Osteoblast (primary cell): ENCODE data around the gene ARHGAP6. TPM values are rescaled to one million over a fixed set of nuclear protein-coding genes. Genes with fewer than 3 reads are reported as not detected.
"Not testable (repeated sequence)": the region's sequence is repeated elsewhere in the genome, so short reads cannot be mapped to it uniquely, and the experiment has no call there.

Experiments used
- DNase-seq: peaks from one replicate; pipeline ENCODE4 v3.0.0; 2011; ENCODE audit warnings: low spot score, mixed read lengths; ENCODE audit not compliant: insufficient read length; ENCODE audit errors: missing footprints
- H2AFZ ChIP-seq: 2 replicates; pipeline ENCODE4 v1.6.0; 2011; ENCODE audit warnings: mild to moderate bottlenecking, low read length
- H3K27ac ChIP-seq: 2 replicates; pipeline ENCODE4 v1.5.1; 2011; ENCODE audit warnings: mild to moderate bottlenecking, low read depth, low read length, moderate library complexity
- H3K27me3 ChIP-seq: 2 replicates; pipeline ENCODE4 v1.6.0; 2012; ENCODE audit warnings: mild to moderate bottlenecking, control low read depth, inconsistent platforms, low read length, moderate library complexity; ENCODE audit not compliant: insufficient read depth
- H3K36me3 ChIP-seq: 2 replicates; pipeline ENCODE4 v1.5.1; 2011; ENCODE audit warnings: mild to moderate bottlenecking, low read length, control low read depth, moderate library complexity; ENCODE audit not compliant: insufficient read depth
- H3K4me1 ChIP-seq: 2 replicates; pipeline ENCODE4 v1.5.1; 2011; ENCODE audit warnings: mild to moderate bottlenecking, low read length, control low read depth, moderate library complexity; ENCODE audit not compliant: insufficient read depth
- H3K4me2 ChIP-seq: 2 replicates; pipeline ENCODE4 v1.6.0; 2011; ENCODE audit warnings: mild to moderate bottlenecking, low read length; ENCODE audit not compliant: insufficient read depth
- H3K4me3 ChIP-seq: fragments of 200-600 bp; sonication (generic); 3 replicates; pipeline ENCODE4 v1.5.1; 2012; ENCODE audit warnings: mild to moderate bottlenecking, low read length, inconsistent platforms; ENCODE audit not compliant: insufficient read depth
- H3K79me2 ChIP-seq: 2 replicates; pipeline ENCODE4 v1.6.0; 2012; ENCODE audit warnings: mild to moderate bottlenecking, low read length, control low read depth, inconsistent platforms; ENCODE audit not compliant: insufficient read depth
- H3K9me3 ChIP-seq: 2 replicates; pipeline ENCODE4 v1.5.1; 2011; ENCODE audit warnings: low read depth, low read length, control low read depth
- H4K20me1 ChIP-seq: 2 replicates; pipeline ENCODE4 v1.6.0; 2012; ENCODE audit warnings: mild to moderate bottlenecking, low read length, control low read depth; ENCODE audit not compliant: insufficient read depth
- total RNA-seq: library from RNA; depleted of rRNA; stranded (reverse); fragments of >200 nt; gene quantifications from 2 replicates; pipeline ENCODE4 v1.2.3, GENCODE V29; 2012
- TF ChIP-seq, protein P1 (sequence below): IDR thresholded peaks from 2 replicates; pipeline ENCODE4 v1.5.1; 2011; ENCODE audit warnings: mild to moderate bottlenecking, low read depth, low read length, moderate library complexity; ENCODE audit errors: extremely low read depth

Gene ARHGAP6
- total RNA-seq, 1 donor = 2.2 TPM

DNA sequence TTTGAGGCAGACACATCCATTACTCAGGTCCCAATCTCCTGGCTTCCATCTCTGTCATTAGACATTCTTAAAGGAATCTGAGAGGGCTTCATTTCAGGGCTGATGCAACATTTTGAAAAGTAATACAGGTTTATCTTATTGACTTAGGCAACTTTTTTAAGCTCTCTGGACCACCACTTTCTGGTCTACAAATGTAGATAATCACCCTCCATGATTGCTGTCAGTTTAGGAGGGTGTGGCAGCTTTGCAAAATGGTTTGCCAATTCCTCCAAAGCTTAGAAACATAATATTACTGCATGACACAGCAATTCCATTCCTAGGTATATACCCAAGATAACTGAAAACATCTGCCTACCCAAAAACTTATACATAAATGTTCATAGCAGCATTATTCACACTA, 77.6 kb downstream of the ARHGAP6 start:
- no peak overlapping the region for H3K27ac ChIP-seq
- H3K4me2 ChIP-seq = no peak overlapping the region
- H4K20me1 ChIP-seq = no peaks in the 10 kb centered on the region
- no peak overlapping the region for H2AFZ ChIP-seq
- DNase-seq = no peak
- H3K9me3 ChIP-seq = no peaks in the 10 kb centered on the region
- no peaks in the 10 kb centered on the region for H3K27me3 ChIP-seq
- no peaks in the 10 kb centered on the region for H3K36me3 ChIP-seq
- H3K79me2 ChIP-seq = no peaks in the 10 kb centered on the region
- no peaks in the 10 kb centered on the region for H3K4me1 ChIP-seq
- H3K4me3 ChIP-seq = no peak overlapping the region
- TF ChIP-seq, protein P1, sequence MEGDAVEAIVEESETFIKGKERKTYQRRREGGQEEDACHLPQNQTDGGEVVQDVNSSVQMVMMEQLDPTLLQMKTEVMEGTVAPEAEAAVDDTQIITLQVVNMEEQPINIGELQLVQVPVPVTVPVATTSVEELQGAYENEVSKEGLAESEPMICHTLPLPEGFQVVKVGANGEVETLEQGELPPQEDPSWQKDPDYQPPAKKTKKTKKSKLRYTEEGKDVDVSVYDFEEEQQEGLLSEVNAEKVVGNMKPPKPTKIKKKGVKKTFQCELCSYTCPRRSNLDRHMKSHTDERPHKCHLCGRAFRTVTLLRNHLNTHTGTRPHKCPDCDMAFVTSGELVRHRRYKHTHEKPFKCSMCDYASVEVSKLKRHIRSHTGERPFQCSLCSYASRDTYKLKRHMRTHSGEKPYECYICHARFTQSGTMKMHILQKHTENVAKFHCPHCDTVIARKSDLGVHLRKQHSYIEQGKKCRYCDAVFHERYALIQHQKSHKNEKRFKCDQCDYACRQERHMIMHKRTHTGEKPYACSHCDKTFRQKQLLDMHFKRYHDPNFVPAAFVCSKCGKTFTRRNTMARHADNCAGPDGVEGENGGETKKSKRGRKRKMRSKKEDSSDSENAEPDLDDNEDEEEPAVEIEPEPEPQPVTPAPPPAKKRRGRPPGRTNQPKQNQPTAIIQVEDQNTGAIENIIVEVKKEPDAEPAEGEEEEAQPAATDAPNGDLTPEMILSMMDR = no peak

- no peaks in the 10 kb centered on the region for H3K36me3 ChIP-seq
These were observed 80.5 kb downstream of the ARHGAP6 start for GRCh38 chrX:11585174-11585573.

GRCh38 chrX:11580789-11581188, 84.9 kb downstream of the ARHGAP6 start:
- Histone ChIP-seq H3K27ac (no peak overlapping the region), H3K27me3 (no peaks in the 10 kb centered on the region), H3K9me3 (no peaks in the 10 kb centered on the region), H4K20me1 (no peaks in the 10 kb centered on the region), H3K4me2 (no peak overlapping the region), H2AFZ (no peak overlapping the region), H3K36me3 (no peaks in the 10 kb centered on the region), H3K4me1 (no peaks in the 10 kb centered on the region), H3K79me2 (no peaks in the 10 kb centered on the region), H3K4me3 (no peak overlapping the region)
- TF ChIP-seq, protein P1 = no peak
- DNase-seq = no peak

More at GRCh38 chrX:11585174-11585573, 80.5 kb downstream of the ARHGAP6 start:
- Histone ChIP-seq H3K79me2 (no peaks in the 10 kb centered on the region), H3K27ac (no peak overlapping the region), H3K4me3 (no peak overlapping the region), H3K4me2 (no peak overlapping the region), H3K4me1 (no peaks in the 10 kb centered on the region), H3K27me3 (no peaks in the 10 kb centered on the region), H3K9me3 (no peaks in the 10 kb centered on the region), H2AFZ (no peak overlapping the region), H4K20me1 (no peaks in the 10 kb centered on the region)
- TF ChIP-seq, protein P1 = no peak
- DNase-seq = no peak

DNA sequence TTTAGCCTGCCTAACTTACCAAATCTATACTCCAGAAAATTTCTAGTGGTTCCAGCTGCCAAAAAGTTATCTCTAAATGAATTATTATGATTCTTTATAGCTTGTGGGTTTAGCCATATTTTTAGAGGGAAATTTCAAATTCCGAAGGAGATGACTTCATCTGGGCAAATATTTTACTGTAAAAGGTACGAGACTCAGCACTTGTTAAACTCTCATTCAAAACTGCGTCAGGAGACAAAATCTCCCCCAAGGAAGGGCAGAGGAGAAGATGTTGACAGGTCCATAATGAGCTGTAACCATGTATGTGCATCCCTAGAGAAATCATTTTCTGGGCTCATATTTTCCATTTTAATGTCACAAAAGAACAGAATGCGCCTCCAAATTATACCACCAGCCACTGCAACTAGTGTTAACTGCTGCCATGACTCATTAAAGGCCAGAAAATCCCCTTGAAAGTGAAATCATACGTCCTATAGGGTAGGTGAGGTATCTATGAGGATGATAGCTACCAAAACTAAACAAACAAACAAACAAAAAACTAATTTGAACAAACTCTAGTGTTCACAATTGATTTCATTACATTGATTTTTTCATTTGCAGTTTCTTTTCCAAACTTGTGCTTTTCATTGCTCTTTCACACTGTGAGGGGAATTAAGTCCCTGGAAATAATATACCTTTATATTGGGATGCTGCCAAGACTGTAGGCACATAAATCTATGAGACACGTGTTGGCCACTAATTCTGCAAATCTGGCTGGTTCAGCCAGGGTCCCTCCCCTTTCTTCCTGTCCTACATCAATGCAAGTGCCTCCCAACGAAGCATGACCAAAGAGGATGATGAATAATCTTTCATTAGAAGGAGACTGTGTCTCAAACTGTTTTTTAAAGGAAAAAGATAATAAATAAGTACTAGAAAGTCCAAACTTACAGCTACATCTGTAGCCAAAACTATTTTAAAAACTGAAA, 85.8 kb downstream of the ARHGAP6 start:
- Histone ChIP-seq H3K27me3 (no peaks in the 10 kb centered on the region), H4K20me1 (no peaks in the 10 kb centered on the region), H3K9me3 (no peaks in the 10 kb centered on the region), H3K4me2 (peak overlapping the region; percentile 30), H3K27ac (no peak overlapping the region), H3K4me1 (no peaks in the 10 kb centered on the region), H3K4me3 (no peak overlapping the region), H2AFZ (no peak overlapping the region), H3K36me3 (no peaks in the 10 kb centered on the region), H3K79me2 (no peaks in the 10 kb centered on the region)
- TF ChIP-seq, protein P1 = no peak
- DNase-seq = no peak

- H3K4me3 ChIP-seq, H2AFZ ChIP-seq, H3K79me2 ChIP-seq, H3K9me3 ChIP-seq, DNase-seq, H3K27ac ChIP-seq, H3K36me3 ChIP-seq, H3K4me1 ChIP-seq, H3K27me3 ChIP-seq, H3K4me2 ChIP-seq, H4K20me1 ChIP-seq: not testable (repeated sequence)
These were observed 87.4 kb downstream of the ARHGAP6 start for GRCh38 chrX:11578301-11578700.
